HCT116 (cell line): ENCODE results near the gene PLCL2. TPM values are rescaled to one million over a fixed set of nuclear protein-coding genes. Genes with fewer than 3 reads are reported as not detected.

ENCODE experiments used
- ATAC-seq: fragments of 200-7000 bp; cut with Tn5 transposase; 2 replicates; pipeline ENCODE4 v1.9.1; 2020; ENCODE audit warnings: mild to moderate bottlenecking, moderate library complexity
- BruUV-seq: library from RNA; stranded (reverse); fragments of 400-500 nt; replicated peaks from 2 replicates; lab custom pipeline; 2021; lab: Mats Ljungman, UMichigan
- CTCF ChIA-PET: fragments of 300-600 bp; sonication (Branson Sonifier 250); formaldehyde crosslinking; loops from one replicate; lab custom pipeline; 2021; ENCODE audit warnings: antibody characterized with exemption; lab: Charles Lee
- POLR2A ChIA-PET: fragments of 300-600, 350-600 bp; sonication (Branson Sonifier 250); formaldehyde crosslinking; loops from one replicate; lab custom pipeline; 2021; ENCODE audit warnings: antibody characterized with exemption; lab: Charles Lee
- RAD21 ChIA-PET, 2 experiments: fragments of 300-600 bp; sonication (Branson Sonifier 250); formaldehyde crosslinking; loops; one replicate each; lab custom pipeline; 2023; ENCODE audit warnings: low total read pairs in 2 of 2; ENCODE audit not compliant: uncharacterized antibody in 2 of 2, unreplicated experiment in 2 of 2, low non-redundant PET in 1 of 2; lab: Charles Lee
- DNase-seq: peaks from one replicate; pipeline ENCODE4 v3.0.0-alpha.2; 2010; ENCODE audit warnings: low read depth, low spot score
- H2AFZ ChIP-seq: fragments of 200-600 bp; shearing (Covaris generic), sonication (generic); 2 replicates; pipeline ENCODE4 v1.6.1; 2017; ENCODE audit warnings: low read depth, mixed run types, mixed read lengths, antibody characterized with exemption, low read length; ENCODE audit not compliant: poor library complexity, severe bottlenecking
- H3K27ac ChIP-seq: 2 replicates; pipeline ENCODE4 v1.5.1; 2012; ENCODE audit warnings: low read depth, low read length
- H3K27me3 ChIP-seq: fragments of 200-600 bp; sonication (generic); 2 replicates; pipeline ENCODE4 v1.6.1; 2016; ENCODE audit warnings: mixed run types, low read length, mixed read lengths; ENCODE audit not compliant: insufficient read depth
- H3K36me3 ChIP-seq, 2 experiments: fragments of 200-500 bp in 1 of 2; fragments of 200-600 bp in 1 of 2; sonication (Bioruptor generic) in 1 of 2; sonication (generic) in 1 of 2; 2 replicates each; pipeline versions ENCODE4 v1.5.1 to v1.6.1; 2014 to 2016; ENCODE audit warnings: low read length in 2 of 2, inconsistent platforms in 1 of 2, mixed read lengths in 1 of 2, mixed run types in 1 of 2; ENCODE audit not compliant: insufficient read depth in 2 of 2, control insufficient read depth in 1 of 2
- H3K4me1 ChIP-seq, 2 experiments: fragments of 200-600 bp in 1 of 2; sonication (generic) in 1 of 2; 2 replicates each; pipeline versions ENCODE4 v1.5.1 to v1.6.1; 2012 to 2017; ENCODE audit warnings: low read length in 2 of 2, inconsistent platforms in 1 of 2, mild to moderate bottlenecking in 1 of 2, mixed read lengths in 1 of 2, mixed run types in 1 of 2, moderate library complexity in 1 of 2; ENCODE audit not compliant: insufficient read depth in 2 of 2, control insufficient read depth in 1 of 2
- H3K4me2 ChIP-seq: fragments of 200-600 bp; sonication (generic); 2 replicates; pipeline ENCODE4 v1.6.1; 2017; ENCODE audit warnings: mixed run types, low read length, mixed read lengths
- H3K4me3 ChIP-seq, 2 experiments: fragments of 200-600 bp in 1 of 2; sonication (generic) in 1 of 2; replicated peaks in 1 of 2; 2 replicates each; pipeline ENCODE4 v1.5.1; 2011 to 2016; ENCODE audit warnings: low read length in 2 of 2, control low read depth in 1 of 2, low read depth in 1 of 2, mild to moderate bottlenecking in 1 of 2, mixed read lengths in 1 of 2, mixed run types in 1 of 2
- H3K79me2 ChIP-seq: fragments of 200-600 bp; sonication (generic); 2 replicates; pipeline ENCODE4 v1.6.1; 2017; ENCODE audit warnings: mild to moderate bottlenecking, mixed run types, low read length, moderate library complexity, mixed read lengths; ENCODE audit not compliant: insufficient read depth
- H3K9ac ChIP-seq: fragments of 200-600 bp; sonication (generic); 2 replicates; pipeline ENCODE4 v1.6.1; 2016; ENCODE audit warnings: low read length, mixed read lengths
- H3K9me2 ChIP-seq: fragments of 200-600 bp; sonication (generic), shearing (Covaris generic); 2 replicates; pipeline ENCODE4 v1.6.1; 2017; ENCODE audit warnings: mixed run types, mild to moderate bottlenecking, moderate library complexity; ENCODE audit not compliant: insufficient read depth
- H3K9me3 ChIP-seq, 2 experiments: fragments of 200-500 bp in 1 of 2; fragments of 200-600 bp in 1 of 2; sonication (Bioruptor generic) in 1 of 2; sonication (generic) in 1 of 2; 2 replicates each; pipeline ENCODE4 v1.6.1; 2014 to 2017; ENCODE audit warnings: low read length in 2 of 2, mixed read lengths in 2 of 2, inconsistent platforms in 1 of 2, low read depth in 1 of 2, mild to moderate bottlenecking in 1 of 2, mixed run types in 1 of 2, moderate library complexity in 1 of 2; ENCODE audit not compliant: control insufficient read depth in 1 of 2, insufficient read depth in 1 of 2
- H4K20me1 ChIP-seq: fragments of 200-600 bp; sonication (generic), shearing (Covaris generic); 2 replicates; pipeline ENCODE4 v1.6.1; 2017; ENCODE audit warnings: mixed run types, mild to moderate bottlenecking, moderate library complexity; ENCODE audit not compliant: insufficient read depth
- CEBPB ChIP-seq: IDR thresholded peaks from 2 replicates; pipeline ENCODE4 v1.6.1; 2012; ENCODE audit warnings: low read depth
- EGR1 ChIP-seq: IDR thresholded peaks from 2 replicates; pipeline ENCODE4 v1.6.1; 2012; ENCODE audit warnings: low read depth
- ELF1 ChIP-seq: IDR thresholded peaks from 2 replicates; pipeline ENCODE4 v1.6.1; 2012; ENCODE audit warnings: low read depth, borderline replicate concordance
- EZH2 ChIP-seq: fragments of 200-600 bp; sonication (generic); IDR thresholded peaks from 2 replicates; pipeline ENCODE4 v1.6.1; 2017; ENCODE audit warnings: antibody characterized with exemption, mixed run types
- FOSL1 ChIP-seq: IDR thresholded peaks from 2 replicates; pipeline ENCODE4 v1.6.1; 2012; ENCODE audit warnings: low read depth
- JUND ChIP-seq: IDR thresholded peaks from 2 replicates; pipeline ENCODE4 v1.6.1; 2012
- POLR2A ChIP-seq: IDR thresholded peaks from 2 replicates; pipeline ENCODE4 v1.7.0; 2011; ENCODE audit warnings: borderline replicate concordance; ENCODE audit not compliant: insufficient read depth, insufficient read length; ENCODE audit errors: extremely low read depth
- POLR2AphosphoS5 ChIP-seq: IDR thresholded peaks from 2 replicates; pipeline ENCODE4 v1.6.1; 2011; ENCODE audit warnings: mild to moderate bottlenecking, low read depth, low read length, moderate library complexity
- RAD21 ChIP-seq: IDR thresholded peaks from 2 replicates; pipeline ENCODE4 v1.6.1; 2012; ENCODE audit warnings: low read depth, mild to moderate bottlenecking
- SIN3A ChIP-seq: IDR thresholded peaks from 2 replicates; pipeline ENCODE4 v1.6.1; 2012; ENCODE audit warnings: low read depth
- SP1 ChIP-seq: IDR thresholded peaks from 2 replicates; pipeline ENCODE4 v1.6.1; 2012; ENCODE audit warnings: low read depth
- SRF ChIP-seq: IDR thresholded peaks from 2 replicates; pipeline ENCODE4 v1.6.1; 2012; ENCODE audit warnings: low read depth
- TCF7L2 ChIP-seq: IDR thresholded peaks from 2 replicates; pipeline ENCODE4 v1.7.0; 2011; ENCODE audit warnings: borderline replicate concordance, inconsistent platforms; ENCODE audit not compliant: insufficient read depth, insufficient read length; ENCODE audit errors: extremely low read depth
- YY1 ChIP-seq: IDR thresholded peaks from 2 replicates; pipeline ENCODE4 v1.6.1; 2011; ENCODE audit warnings: low read length, low read depth, moderate library complexity, mild to moderate bottlenecking; ENCODE audit not compliant: insufficient replicate concordance; ENCODE audit errors: extremely low read depth
- intact Hi-C: fragments of 100-400 bp; cut with micrococcal nuclease; formaldehyde crosslinking; loops from 2 replicates; pipeline ENCODE4 v1.10.0; 2022
- total RNA-seq: library from RNA; stranded (reverse); gene quantifications from one replicate; pipeline ENCODE4 v1.2.1, GENCODE V29; 2021; ENCODE audit not compliant: unreplicated experiment
- TF ChIP-seq, protein P1 (sequence below): IDR thresholded peaks from 2 replicates; pipeline ENCODE4 v1.6.1; 2012; ENCODE audit warnings: low read depth
- TF ChIP-seq, protein P2 (sequence below): IDR thresholded peaks from 2 replicates; pipeline ENCODE4 v1.6.1; 2012
- TF ChIP-seq, protein P3 (sequence below): IDR thresholded peaks from 2 replicates; pipeline ENCODE4 v1.6.1; 2012

The PLCL2 gene
- total RNA-seq, 1 experiment from 2014 or later: 2.2 TPM

DNA sequence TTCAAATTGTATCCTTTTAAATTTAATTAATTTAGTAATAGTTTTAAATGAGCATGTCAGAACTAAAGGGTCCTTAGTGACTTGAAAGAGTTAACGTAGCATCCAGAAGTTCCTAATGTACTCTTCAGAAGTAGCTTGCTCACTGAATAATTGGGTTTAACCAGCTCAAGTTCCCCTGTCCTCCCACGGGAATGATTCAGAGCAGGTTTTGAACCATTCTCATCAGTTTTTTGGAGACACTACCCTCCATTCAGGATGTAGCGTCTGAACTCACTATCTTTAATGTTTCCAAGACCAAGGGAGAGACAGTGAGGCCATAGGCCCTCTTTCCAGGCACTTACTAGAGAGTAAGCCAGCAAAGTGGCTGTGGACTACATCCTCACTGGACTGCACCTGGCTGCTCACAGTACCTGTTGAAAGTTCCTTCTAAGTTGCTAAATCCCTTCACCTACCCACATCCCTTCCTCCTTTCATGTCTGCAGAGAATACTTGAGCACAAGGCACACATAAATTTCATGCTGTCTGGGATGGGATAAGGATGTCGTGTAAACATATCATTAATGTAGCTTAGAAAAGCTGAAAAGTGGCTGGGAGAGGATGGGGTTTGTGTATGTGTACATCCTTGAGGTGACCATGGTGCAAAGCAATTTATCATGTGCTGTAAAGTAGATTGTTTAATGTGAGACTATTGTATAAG lies 146.3 kb downstream of the PLCL2 start:
- no peak overlapping the region for H3K4me2 ChIP-seq
- H2AFZ ChIP-seq: no peak overlapping the region
- H3K4me1 ChIP-seq: no peaks in the 10 kb centered on the region
- RAD21 ChIA-PET: no interaction called here
- H4K20me1 ChIP-seq: no peaks in the 10 kb centered on the region
- no peaks in the 10 kb centered on the region for H3K36me3 ChIP-seq
- H3K9me2 ChIP-seq: no peaks in the 10 kb centered on the region
- H3K27ac ChIP-seq: no peak overlapping the region
- ATAC-seq: no peak
- BruUV-seq: no TSS peak
- TF ChIP-seq, protein P1, sequence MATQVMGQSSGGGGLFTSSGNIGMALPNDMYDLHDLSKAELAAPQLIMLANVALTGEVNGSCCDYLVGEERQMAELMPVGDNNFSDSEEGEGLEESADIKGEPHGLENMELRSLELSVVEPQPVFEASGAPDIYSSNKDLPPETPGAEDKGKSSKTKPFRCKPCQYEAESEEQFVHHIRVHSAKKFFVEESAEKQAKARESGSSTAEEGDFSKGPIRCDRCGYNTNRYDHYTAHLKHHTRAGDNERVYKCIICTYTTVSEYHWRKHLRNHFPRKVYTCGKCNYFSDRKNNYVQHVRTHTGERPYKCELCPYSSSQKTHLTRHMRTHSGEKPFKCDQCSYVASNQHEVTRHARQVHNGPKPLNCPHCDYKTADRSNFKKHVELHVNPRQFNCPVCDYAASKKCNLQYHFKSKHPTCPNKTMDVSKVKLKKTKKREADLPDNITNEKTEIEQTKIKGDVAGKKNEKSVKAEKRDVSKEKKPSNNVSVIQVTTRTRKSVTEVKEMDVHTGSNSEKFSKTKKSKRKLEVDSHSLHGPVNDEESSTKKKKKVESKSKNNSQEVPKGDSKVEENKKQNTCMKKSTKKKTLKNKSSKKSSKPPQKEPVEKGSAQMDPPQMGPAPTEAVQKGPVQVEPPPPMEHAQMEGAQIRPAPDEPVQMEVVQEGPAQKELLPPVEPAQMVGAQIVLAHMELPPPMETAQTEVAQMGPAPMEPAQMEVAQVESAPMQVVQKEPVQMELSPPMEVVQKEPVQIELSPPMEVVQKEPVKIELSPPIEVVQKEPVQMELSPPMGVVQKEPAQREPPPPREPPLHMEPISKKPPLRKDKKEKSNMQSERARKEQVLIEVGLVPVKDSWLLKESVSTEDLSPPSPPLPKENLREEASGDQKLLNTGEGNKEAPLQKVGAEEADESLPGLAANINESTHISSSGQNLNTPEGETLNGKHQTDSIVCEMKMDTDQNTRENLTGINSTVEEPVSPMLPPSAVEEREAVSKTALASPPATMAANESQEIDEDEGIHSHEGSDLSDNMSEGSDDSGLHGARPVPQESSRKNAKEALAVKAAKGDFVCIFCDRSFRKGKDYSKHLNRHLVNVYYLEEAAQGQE: no peak
- no peak for TF ChIP-seq ELF1
- TF ChIP-seq SP1: no peak
- no peak for TF ChIP-seq TCF7L2
- TF ChIP-seq RAD21: no peak
- no peak for TF ChIP-seq POLR2A
- TF ChIP-seq EZH2: no peak
- no peak for TF ChIP-seq POLR2AphosphoS5
- no peak for TF ChIP-seq SIN3A
- no peak for TF ChIP-seq FOSL1
- no peak for TF ChIP-seq SRF
- TF ChIP-seq EGR1: no peak
- TF ChIP-seq JUND: no peak
- no peak for TF ChIP-seq CEBPB
- TF ChIP-seq YY1: no peak
- TF ChIP-seq, protein P2, sequence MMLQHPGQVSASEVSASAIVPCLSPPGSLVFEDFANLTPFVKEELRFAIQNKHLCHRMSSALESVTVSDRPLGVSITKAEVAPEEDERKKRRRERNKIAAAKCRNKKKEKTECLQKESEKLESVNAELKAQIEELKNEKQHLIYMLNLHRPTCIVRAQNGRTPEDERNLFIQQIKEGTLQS: no peak
- TF ChIP-seq, protein P3, sequence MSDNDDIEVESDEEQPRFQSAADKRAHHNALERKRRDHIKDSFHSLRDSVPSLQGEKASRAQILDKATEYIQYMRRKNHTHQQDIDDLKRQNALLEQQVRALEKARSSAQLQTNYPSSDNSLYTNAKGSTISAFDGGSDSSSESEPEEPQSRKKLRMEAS: no peak
- TF ChIP-seq, all 23 proteins: peak for 0
- DNase-seq: no peak
- no peak overlapping the region for H3K9ac ChIP-seq
- intact Hi-C loops: loop anchor here (5.0 to 10.0 kb wide), 2 partner anchors 146 to 204 kb away; partner anchors contain the start of gene PLCL2
- no peak overlapping the region for H3K4me3 ChIP-seq
- POLR2A ChIA-PET: no interaction called here
- H3K27me3 ChIP-seq: no peaks in the 10 kb centered on the region
- no peaks in the 10 kb centered on the region for H3K79me2 ChIP-seq
- H3K9me3 ChIP-seq: no peaks in the 10 kb centered on the region
- CTCF ChIA-PET: no interaction called here
